ENCODE measurements around the gene HINT1. TPM values are rescaled to one million over a fixed set of nuclear protein-coding genes. Genes with fewer than 3 reads are reported as not detected.
"Not testable (repeated sequence)": the region's sequence is repeated elsewhere in the genome, so short reads cannot be mapped to it uniquely, and the experiment has no call there.

HINT1 gene
- total RNA-seq, 1 experiment from 2014 or later = 444 TPM

DNA sequence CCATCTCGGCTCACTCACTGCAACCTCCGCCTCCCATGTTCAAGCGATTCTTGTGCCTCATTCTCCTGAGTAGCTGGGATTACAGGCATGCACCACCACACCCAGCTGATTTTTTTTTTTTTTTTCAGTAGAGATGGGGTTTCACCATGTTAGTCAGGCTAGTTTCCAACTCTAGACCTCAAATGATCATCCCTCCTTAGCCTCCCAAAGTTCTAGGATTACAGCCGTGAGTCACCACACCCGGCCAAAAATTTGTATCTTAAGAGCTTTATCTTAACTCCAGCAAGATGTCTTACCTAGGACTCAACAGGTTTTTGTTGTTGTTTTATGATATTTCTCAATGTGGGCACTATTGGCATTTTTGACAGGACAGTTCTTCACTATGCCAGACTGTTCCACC is 33.6 kb upstream of the HINT1 start:
- Mint-ChIP-seq H3K27me3 (ENCODE audit: insufficient read depth, unreplicated experiment) (no peaks in the 10 kb centered on the region), H3K4me3 (ENCODE audit: unreplicated experiment) (no peak overlapping the region), H3K4me1 (ENCODE audit: insufficient read depth, unreplicated experiment) (peaks cover 9% of the 10 kb centered on the region), H3K36me3 (ENCODE audit: insufficient read depth, unreplicated experiment) (peaks cover 29% of the 10 kb centered on the region), H3K9me3 (ENCODE audit: unreplicated experiment) (no peaks in the 10 kb centered on the region), H3K27ac (ENCODE audit: low read depth, unreplicated experiment) (no peak overlapping the region)
- ChIA-PET POLR2A (interaction anchor here (0.6 to 1.7 kb wide), 7 partner anchors 9 to 884 kb away, joined by 3 to 8 read pairs (median 3); partner anchors contain the start of gene CDC42SE2), CTCF (interaction anchor here (0.5 to 0.7 kb wide), 4 partner anchors 18 to 1082 kb away, joined by 3 to 4 read pairs (median 3); no protein-coding TSS in a partner anchor)
- DNase-seq (ENCODE audit: unreplicated experiment) = peak; percentile 67
- no TSS peak for BruUV-seq (replicated peaks)
- TF ChIP-seq, protein P1, sequence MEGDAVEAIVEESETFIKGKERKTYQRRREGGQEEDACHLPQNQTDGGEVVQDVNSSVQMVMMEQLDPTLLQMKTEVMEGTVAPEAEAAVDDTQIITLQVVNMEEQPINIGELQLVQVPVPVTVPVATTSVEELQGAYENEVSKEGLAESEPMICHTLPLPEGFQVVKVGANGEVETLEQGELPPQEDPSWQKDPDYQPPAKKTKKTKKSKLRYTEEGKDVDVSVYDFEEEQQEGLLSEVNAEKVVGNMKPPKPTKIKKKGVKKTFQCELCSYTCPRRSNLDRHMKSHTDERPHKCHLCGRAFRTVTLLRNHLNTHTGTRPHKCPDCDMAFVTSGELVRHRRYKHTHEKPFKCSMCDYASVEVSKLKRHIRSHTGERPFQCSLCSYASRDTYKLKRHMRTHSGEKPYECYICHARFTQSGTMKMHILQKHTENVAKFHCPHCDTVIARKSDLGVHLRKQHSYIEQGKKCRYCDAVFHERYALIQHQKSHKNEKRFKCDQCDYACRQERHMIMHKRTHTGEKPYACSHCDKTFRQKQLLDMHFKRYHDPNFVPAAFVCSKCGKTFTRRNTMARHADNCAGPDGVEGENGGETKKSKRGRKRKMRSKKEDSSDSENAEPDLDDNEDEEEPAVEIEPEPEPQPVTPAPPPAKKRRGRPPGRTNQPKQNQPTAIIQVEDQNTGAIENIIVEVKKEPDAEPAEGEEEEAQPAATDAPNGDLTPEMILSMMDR (IDR thresholded peaks at IDR 0.05; ENCODE audit: unreplicated experiment) = no peak
- intact Hi-C loops (cut with micrococcal nuclease) = no loop called here

DNA sequence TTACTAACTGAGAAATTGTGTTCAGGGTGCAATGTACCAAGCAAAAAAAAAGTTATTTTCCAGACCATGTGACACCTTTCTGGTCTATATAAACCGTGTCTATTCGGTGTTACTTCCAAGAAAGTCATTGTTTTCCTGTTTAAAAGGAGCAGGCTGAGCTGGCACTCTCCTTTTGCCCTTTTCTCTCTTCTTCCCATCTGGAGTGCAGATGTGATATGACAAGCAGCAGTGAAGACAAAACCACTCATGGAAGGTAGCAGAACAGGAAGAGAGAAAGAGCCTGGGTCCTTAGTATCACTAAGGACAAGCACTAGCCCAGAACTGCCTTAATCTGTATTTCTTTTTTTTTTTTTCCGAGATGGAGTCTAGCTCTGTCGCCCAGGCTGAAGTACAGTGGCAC is 31.3 kb upstream of the HINT1 start:
- POLR2A ChIA-PET = interaction anchor here (0.7 to 1.1 kb wide), 2 partner anchors 10 to 31 kb away, joined by 3 read pairs; partner anchors contain the start of gene HINT1
- Mint-ChIP-seq H3K36me3 (ENCODE audit: insufficient read depth, unreplicated experiment) (peaks cover 29% of the 10 kb centered on the region), H3K9me3 (ENCODE audit: unreplicated experiment) (no peaks in the 10 kb centered on the region), H3K27me3 (ENCODE audit: insufficient read depth, unreplicated experiment) (no peaks in the 10 kb centered on the region), H3K4me1 (ENCODE audit: insufficient read depth, unreplicated experiment) (peaks cover 9% of the 10 kb centered on the region), H3K4me3 (ENCODE audit: unreplicated experiment) (no peak overlapping the region), H3K27ac (ENCODE audit: low read depth, unreplicated experiment) (no peak overlapping the region)
- DNase-seq (ENCODE audit: unreplicated experiment) = no peak
- BruUV-seq (replicated peaks) = no TSS peak
- intact Hi-C loops (cut with micrococcal nuclease) = no loop called here
- TF ChIP-seq, protein P1 (IDR thresholded peaks at IDR 0.05; ENCODE audit: unreplicated experiment) = no peak
- CTCF ChIA-PET = interaction anchor here (0.7 kb wide), 1 partner anchor 57 kb away, joined by 3 read pairs; no protein-coding TSS in a partner anchor

DNA sequence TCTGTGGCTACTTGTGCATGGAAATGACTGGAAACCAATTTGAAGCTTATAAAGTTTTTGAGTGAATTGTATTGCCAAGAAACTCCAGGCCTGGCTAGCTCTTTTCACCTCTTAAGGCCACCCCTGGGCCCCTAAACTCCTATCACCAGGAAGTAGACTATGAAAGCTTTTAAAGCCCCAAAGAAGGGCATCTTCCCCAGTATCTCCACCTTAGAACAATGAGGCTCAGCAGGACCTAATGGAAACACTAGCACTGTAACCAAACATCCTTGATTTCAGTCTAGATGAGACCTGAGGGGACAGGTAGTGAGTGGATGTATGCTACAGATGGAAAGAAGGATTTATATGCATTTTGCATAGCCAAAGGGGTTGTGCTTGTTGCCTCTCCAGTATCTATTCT is 30.6 kb upstream of the HINT1 start:
- no TSS peak for BruUV-seq (replicated peaks)
- no peak for DNase-seq (ENCODE audit: unreplicated experiment)
- Mint-ChIP-seq H3K27ac (ENCODE audit: low read depth, unreplicated experiment) (no peak overlapping the region), H3K9me3 (ENCODE audit: unreplicated experiment) (no peaks in the 10 kb centered on the region), H3K36me3 (ENCODE audit: insufficient read depth, unreplicated experiment) (peaks cover 23% of the 10 kb centered on the region), H3K4me3 (ENCODE audit: unreplicated experiment) (no peak overlapping the region), H3K4me1 (ENCODE audit: insufficient read depth, unreplicated experiment) (peaks cover 9% of the 10 kb centered on the region), H3K27me3 (ENCODE audit: insufficient read depth, unreplicated experiment) (no peaks in the 10 kb centered on the region)
- TF ChIP-seq, protein P1 (IDR thresholded peaks at IDR 0.05; ENCODE audit: unreplicated experiment) = no peak
- ChIA-PET POLR2A (no interaction called here), CTCF (interaction anchor here (0.9 to 1.3 kb wide), 4 partner anchors 12 to 186 kb away, joined by 3 read pairs; no protein-coding TSS in a partner anchor)
- intact Hi-C loops (cut with micrococcal nuclease) = no loop called here

DNA sequence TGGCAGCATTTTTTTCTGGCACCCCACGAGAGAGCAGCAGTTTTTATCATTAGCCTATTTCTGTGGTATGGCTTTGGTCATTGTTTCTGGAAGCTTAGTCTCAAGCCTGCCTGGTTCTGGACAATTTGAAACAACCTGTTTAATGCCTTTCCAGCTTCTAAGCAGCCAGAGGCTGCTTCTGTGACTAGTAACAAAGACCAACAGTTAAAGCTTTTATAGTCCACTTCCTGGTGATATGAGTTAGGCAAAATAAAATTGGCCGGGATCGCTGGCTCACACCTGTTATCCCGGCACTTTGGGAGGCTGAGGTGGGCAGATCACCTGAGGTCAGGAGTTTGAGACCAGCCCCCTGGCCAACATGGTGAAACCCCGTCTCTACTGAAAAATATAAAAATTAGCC is 29.7 kb upstream of the HINT1 start:
- Mint-ChIP-seq H3K4me1 (ENCODE audit: insufficient read depth, unreplicated experiment) (peaks cover 9% of the 10 kb centered on the region), H3K27ac (ENCODE audit: low read depth, unreplicated experiment) (no peak overlapping the region), H3K27me3 (ENCODE audit: insufficient read depth, unreplicated experiment) (no peaks in the 10 kb centered on the region), H3K36me3 (ENCODE audit: insufficient read depth, unreplicated experiment) (peaks cover 24% of the 10 kb centered on the region), H3K9me3 (ENCODE audit: unreplicated experiment) (no peaks in the 10 kb centered on the region), H3K4me3 (ENCODE audit: unreplicated experiment) (no peak overlapping the region)
- ChIA-PET POLR2A (no interaction called here), CTCF (interaction anchor here (0.6 to 1.3 kb wide), 5 partner anchors 22 to 340 kb away, joined by 3 to 5 read pairs (median 3); no protein-coding TSS in a partner anchor)
- no TSS peak for BruUV-seq (replicated peaks)
- TF ChIP-seq, protein P1 (IDR thresholded peaks at IDR 0.05; ENCODE audit: unreplicated experiment) = no peak
- DNase-seq (ENCODE audit: unreplicated experiment) = no peak
- intact Hi-C loops (cut with micrococcal nuclease) = no loop called here

DNA sequence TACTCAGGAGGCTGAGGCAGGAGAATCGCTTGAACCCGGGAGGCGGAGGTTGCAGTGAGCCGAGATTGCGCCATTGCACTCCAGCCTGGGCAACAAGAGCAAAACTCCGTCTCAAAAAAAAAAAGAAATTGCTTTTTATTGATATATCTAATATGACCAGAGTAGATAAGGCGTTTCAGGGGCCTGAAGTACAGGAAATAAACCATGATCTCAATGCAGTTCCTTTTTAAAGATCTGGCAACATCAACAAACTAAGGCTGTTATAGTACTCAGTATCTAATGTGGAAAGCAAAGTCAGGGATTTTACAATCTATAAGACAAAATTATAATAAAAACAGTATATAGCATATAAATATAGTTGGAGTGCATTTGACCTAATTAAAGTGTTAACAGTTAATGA is 28.8 kb upstream of the HINT1 start:
- H3K9me3 Mint-ChIP-seq (ENCODE audit: unreplicated experiment); BruUV-seq (replicated peaks); POLR2A ChIA-PET; H3K27me3 Mint-ChIP-seq (ENCODE audit: insufficient read depth, unreplicated experiment); H3K4me1 Mint-ChIP-seq (ENCODE audit: insufficient read depth, unreplicated experiment); CTCF ChIA-PET; DNase-seq (ENCODE audit: unreplicated experiment); intact Hi-C loops (cut with micrococcal nuclease); H3K27ac Mint-ChIP-seq (ENCODE audit: low read depth, unreplicated experiment); H3K4me3 Mint-ChIP-seq (ENCODE audit: unreplicated experiment): not testable (repeated sequence)
- peaks cover 29% of the 10 kb centered on the region for H3K36me3 Mint-ChIP-seq (ENCODE audit: insufficient read depth, unreplicated experiment)

Measured in MCF 10A (cell line).